Natural killer cell (primary cell): ENCODE data around the gene PILRA. TPM values are rescaled to one million over a fixed set of nuclear protein-coding genes. Genes with fewer than 3 reads are reported as not detected.

ENCODE experiments used
- ATAC-seq, 3 donors: fragments of 150-1000 bp in 2 of 3; fragments of 200-7000 bp in 1 of 3; cut with Tn5 transposase; 1 replicate in 1 of 3; 2 replicates in 2 of 3; pipeline ENCODE4 v1.10.0; 2021; ENCODE audit warnings: mild to moderate bottlenecking in 2 of 3, moderate library complexity in 2 of 3
- DNase-seq, 2 donors: peaks; one replicate each; pipeline versions ENCODE4 v3.0.0 to v3.0.0-alpha.2; 2013 to 2021; ENCODE audit warnings: mixed read lengths in 1 of 2
- H3K27ac ChIP-seq: one replicate; pipeline ENCODE4 v1.5.1; 2013; ENCODE audit warnings: mild to moderate bottlenecking, low read length
- H3K27me3 ChIP-seq: one replicate; pipeline ENCODE4 v1.6.1; 2013; ENCODE audit warnings: low read length; ENCODE audit not compliant: control insufficient read depth, insufficient read depth
- H3K36me3 ChIP-seq: one replicate; pipeline ENCODE4 v1.6.1; 2013; ENCODE audit warnings: low read length; ENCODE audit not compliant: control insufficient read depth, insufficient read depth
- H3K4me1 ChIP-seq: one replicate; pipeline ENCODE4 v1.6.1; 2013; ENCODE audit warnings: low read length; ENCODE audit not compliant: control insufficient read depth, insufficient read depth
- H3K4me3 ChIP-seq: one replicate; pipeline ENCODE4 v1.5.1; 2013; ENCODE audit warnings: low read length
- H3K9me3 ChIP-seq: one replicate; pipeline ENCODE4 v1.6.1; 2013; ENCODE audit warnings: low read length; ENCODE audit not compliant: control insufficient read depth, insufficient read depth
- H3K27ac Mint-ChIP-seq, 2 donors: one replicate each; pipeline ENCODE4 v1.8.0; 2022; ENCODE audit warnings: mild to moderate bottlenecking in 2 of 2, mixed read lengths in 2 of 2, moderate library complexity in 1 of 2
- H3K27me3 Mint-ChIP-seq, 2 donors: one replicate each; pipeline ENCODE4 v1.8.0; 2022; ENCODE audit warnings: low read depth in 2 of 2, mixed read lengths in 2 of 2
- H3K36me3 Mint-ChIP-seq: one replicate; pipeline ENCODE4 v1.8.0; 2022; ENCODE audit warnings: mixed read lengths
- H3K4me1 Mint-ChIP-seq, 2 donors: one replicate each; pipeline ENCODE4 v1.8.0; 2022; ENCODE audit warnings: mixed read lengths in 2 of 2
- H3K4me3 Mint-ChIP-seq: one replicate; pipeline ENCODE4 v1.8.0; 2022; ENCODE audit warnings: mild to moderate bottlenecking, moderate library complexity, mixed read lengths
- H3K9me3 Mint-ChIP-seq, 2 donors: one replicate each; pipeline ENCODE4 v1.8.0; 2022; ENCODE audit warnings: mixed read lengths in 2 of 2
- WGBS: methylation state at CpG from one replicate; pipeline ENCODE4 v1.1.7; 2013; ENCODE audit warnings: missing lambda C conversion rate; ENCODE audit not compliant: insufficient coverage; 5-methylcytosine and 5-hydroxymethylcytosine counted together
- intact Hi-C: fragments of 100-400 bp; cut with micrococcal nuclease; formaldehyde crosslinking; loops from one replicate; pipeline ENCODE4 v1.14.2; 2022
- total RNA-seq, 4 donors: library from RNA; stranded (reverse); fragments of 120-200 nt in 1 of 4; gene quantifications; one replicate each; pipeline versions ENCODE4 v1.2.3 to v1.2.4, GENCODE V29; 2013 to 2022
- TF ChIP-seq, protein P1 (sequence below): fragments of 200-600 bp; IDR thresholded peaks from one replicate; pipeline ENCODE4 v1.8.0; 2022; ENCODE audit warnings: antibody characterized with exemption

The PILRA gene
- total RNA-seq, 3 donors from 2014 or later (not counting 1 experiment from before 2014, with no cell fraction given), result 18.8 to 38.8 (median 29.4) TPM

DNA sequence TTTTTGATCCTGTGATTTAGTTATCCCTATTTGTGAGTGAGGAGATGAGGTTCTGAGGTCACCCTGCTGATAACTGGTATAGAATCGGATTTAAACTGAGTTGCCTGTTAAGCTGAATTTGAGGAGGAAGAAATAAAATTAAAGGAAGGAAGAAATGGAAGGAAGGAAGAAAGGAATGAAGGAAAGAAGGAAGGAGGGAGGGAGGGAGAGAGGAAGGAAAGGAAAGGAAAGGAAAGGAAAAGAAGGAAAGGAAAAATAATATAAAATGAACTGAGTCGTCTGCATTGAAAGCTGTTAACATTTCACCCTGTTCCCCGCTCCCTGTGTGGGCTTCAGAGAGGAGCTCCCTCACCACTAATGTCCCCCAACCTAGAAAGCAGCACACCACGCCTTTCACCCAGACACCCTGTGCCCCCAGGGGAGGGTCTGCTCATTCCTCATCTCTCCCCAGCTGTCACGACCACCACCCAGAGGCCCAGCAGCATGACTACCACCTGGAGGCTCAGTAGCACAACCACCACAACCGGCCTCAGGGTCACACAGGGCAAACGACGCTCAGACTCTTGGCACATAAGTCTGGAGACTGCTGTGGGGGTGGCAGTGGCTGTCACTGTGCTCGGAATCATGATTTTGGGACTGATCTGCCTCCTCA is 16.3 kb downstream of the PILRA start:
- Mint-ChIP-seq H3K36me3 (no peaks in the 10 kb centered on the region), H3K4me1 (peaks cover 0 to 5% of the 10 kb centered on the region in 2 donors), H3K4me3 (no peak overlapping the region), H3K27me3 (no peaks in the 10 kb centered on the region), H3K27ac (no peak overlapping the region), H3K9me3 (no peaks in the 10 kb centered on the region)
- Histone ChIP-seq H3K4me1 (no peaks in the 10 kb centered on the region), H3K27ac (no peak overlapping the region), H3K4me3 (no peak overlapping the region), H3K9me3 (no peaks in the 10 kb centered on the region), H3K27me3 (no peaks in the 10 kb centered on the region), H3K36me3 (no peaks in the 10 kb centered on the region)
- intact Hi-C loops, result no loop called here
- no peak for ATAC-seq
- TF ChIP-seq, protein P1, sequence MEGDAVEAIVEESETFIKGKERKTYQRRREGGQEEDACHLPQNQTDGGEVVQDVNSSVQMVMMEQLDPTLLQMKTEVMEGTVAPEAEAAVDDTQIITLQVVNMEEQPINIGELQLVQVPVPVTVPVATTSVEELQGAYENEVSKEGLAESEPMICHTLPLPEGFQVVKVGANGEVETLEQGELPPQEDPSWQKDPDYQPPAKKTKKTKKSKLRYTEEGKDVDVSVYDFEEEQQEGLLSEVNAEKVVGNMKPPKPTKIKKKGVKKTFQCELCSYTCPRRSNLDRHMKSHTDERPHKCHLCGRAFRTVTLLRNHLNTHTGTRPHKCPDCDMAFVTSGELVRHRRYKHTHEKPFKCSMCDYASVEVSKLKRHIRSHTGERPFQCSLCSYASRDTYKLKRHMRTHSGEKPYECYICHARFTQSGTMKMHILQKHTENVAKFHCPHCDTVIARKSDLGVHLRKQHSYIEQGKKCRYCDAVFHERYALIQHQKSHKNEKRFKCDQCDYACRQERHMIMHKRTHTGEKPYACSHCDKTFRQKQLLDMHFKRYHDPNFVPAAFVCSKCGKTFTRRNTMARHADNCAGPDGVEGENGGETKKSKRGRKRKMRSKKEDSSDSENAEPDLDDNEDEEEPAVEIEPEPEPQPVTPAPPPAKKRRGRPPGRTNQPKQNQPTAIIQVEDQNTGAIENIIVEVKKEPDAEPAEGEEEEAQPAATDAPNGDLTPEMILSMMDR, result no peak
- DNase-seq, result no peak
- 86% methylated on average over 9 of the region's 9 CpGs for WGBS

DNA sequence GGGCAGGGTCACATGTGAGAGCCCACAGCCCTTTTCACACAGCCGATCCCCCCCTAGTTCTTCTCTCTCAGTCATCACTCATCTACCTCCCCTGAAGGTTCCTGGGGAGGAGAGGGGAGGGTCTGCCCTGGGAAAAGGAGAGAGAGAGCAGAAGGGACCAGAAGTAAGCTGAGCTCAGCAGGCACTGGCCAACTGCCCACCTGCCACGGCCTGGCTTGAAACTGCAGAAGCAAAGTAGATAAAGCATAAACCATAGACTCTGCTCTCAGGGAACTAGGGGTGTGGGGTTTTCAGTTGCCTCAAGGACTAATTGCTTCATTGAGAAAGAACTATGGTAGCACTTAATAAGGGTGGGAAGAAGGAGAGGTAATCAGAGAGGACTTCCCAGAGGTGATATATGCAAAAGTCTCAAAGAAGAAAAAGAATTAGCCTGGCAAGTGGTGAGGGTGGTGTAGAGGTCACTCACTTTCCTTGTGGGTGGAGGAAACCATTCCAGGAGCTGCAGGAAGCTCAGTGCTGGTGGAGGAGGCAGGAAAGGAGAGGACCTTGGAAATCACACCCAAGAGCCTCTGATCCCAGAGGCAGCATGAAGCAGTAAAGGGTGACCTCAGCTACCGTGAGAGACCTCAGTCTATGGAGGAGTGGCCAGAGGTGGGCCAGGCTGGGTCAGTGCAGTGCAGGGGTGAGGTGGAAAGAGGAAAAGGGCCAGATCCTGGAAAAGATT is 17.2 kb downstream of the PILRA start:
- H3K27me3 Mint-ChIP-seq, result no peaks in the 10 kb centered on the region
- DNase-seq (no peak), ATAC-seq (no peak)
- TF ChIP-seq, protein P1, result no peak
- 91% methylated on average over 2 of the region's 3 CpGs for WGBS
- Histone ChIP-seq H3K9me3 (no peaks in the 10 kb centered on the region), H3K27me3 (no peaks in the 10 kb centered on the region), H3K27ac (no peak overlapping the region), H3K4me3 (no peak overlapping the region), H3K4me1 (no peaks in the 10 kb centered on the region), H3K36me3 (no peaks in the 10 kb centered on the region)
- H3K27ac Mint-ChIP-seq, result no peak overlapping the region
- intact Hi-C loops, result no loop called here
- no peak overlapping the region for H3K4me3 Mint-ChIP-seq
- H3K36me3 Mint-ChIP-seq, result no peaks in the 10 kb centered on the region
- peaks cover 0 to 5% of the 10 kb centered on the region in 2 donors for H3K4me1 Mint-ChIP-seq
- no peaks in the 10 kb centered on the region for H3K9me3 Mint-ChIP-seq

DNA sequence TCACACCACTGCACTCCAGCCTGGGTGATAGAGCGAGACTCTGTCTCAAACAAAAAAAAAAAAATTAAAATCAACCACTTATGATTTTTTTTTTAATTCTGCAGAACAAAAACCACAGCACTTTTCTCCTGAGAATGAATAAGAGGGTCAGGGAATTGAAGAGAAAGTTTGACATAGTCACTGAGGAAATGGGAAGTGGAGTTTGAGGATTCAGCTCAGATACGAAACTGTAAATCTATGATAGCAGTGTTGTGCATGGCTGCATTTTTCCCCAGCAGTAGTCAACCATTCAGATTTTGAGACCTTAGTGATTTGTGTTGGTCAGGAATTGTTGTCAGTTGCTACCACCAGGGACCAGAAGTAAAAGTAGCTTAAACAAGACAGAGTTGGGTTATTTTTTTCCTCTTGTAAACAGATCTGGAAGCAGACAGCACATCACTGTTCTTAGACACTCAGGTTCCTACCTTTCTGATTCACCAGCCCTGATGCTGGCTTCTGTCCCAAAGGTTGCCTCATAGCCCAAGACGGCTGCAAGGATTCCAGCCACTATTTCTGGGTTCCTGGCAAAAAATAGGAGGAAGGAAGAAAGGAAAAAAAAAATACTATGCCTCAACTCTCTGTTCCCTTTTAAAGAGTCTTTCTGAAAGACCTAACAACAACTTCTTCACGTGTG is 20.1 kb downstream of the PILRA start:
- DNase-seq (no peak), ATAC-seq (no peak)
- Mint-ChIP-seq H3K4me3 (no peak overlapping the region), H3K9me3 (no peaks in the 10 kb centered on the region), H3K4me1 (peaks cover 19 to 22% of the 10 kb centered on the region in 2 donors), H3K27me3 (no peaks in the 10 kb centered on the region), H3K36me3 (no peaks in the 10 kb centered on the region), H3K27ac (no peak overlapping the region)
- peaks cover 21% of the 10 kb centered on the region for H3K4me1 ChIP-seq
- H3K4me3 ChIP-seq, result no peak overlapping the region
- WGBS, result 65% methylated on average over 4 of the region's 4 CpGs
- no peaks in the 10 kb centered on the region for H3K27me3 ChIP-seq
- intact Hi-C loops, result no loop called here
- no peaks in the 10 kb centered on the region for H3K9me3 ChIP-seq
- TF ChIP-seq, protein P1, result no peak
- H3K27ac ChIP-seq, result no peak overlapping the region
- no peaks in the 10 kb centered on the region for H3K36me3 ChIP-seq
